Endothelial cell of umbilical vein (primary cell): ENCODE results near the gene TMEM135. TPM values are rescaled to one million over a fixed set of nuclear protein-coding genes. Genes with fewer than 3 reads are reported as not detected.

Experiments
- BruUV-seq: library from RNA; stranded (reverse); fragments of 400-500 nt; replicated peaks from 2 replicates; lab custom pipeline; 2021; lab: Mats Ljungman, UMichigan
- CTCF ChIA-PET: fragments of 300-600, 350-600 bp; sonication (Branson Sonifier 250); formaldehyde crosslinking; loops from one replicate; lab custom pipeline; 2021; ENCODE audit warnings: antibody characterized with exemption, inconsistent platforms; lab: Charles Lee
- POLR2A ChIA-PET: fragments of 300-600, 350-600 bp; sonication (Branson Sonifier 250); formaldehyde crosslinking; loops from one replicate; lab custom pipeline; 2021; ENCODE audit warnings: antibody characterized with exemption, inconsistent platforms; lab: Charles Lee
- DNase-seq: peaks from one replicate; pipeline ENCODE4 v3.0.0-alpha.2; 2011; ENCODE audit warnings: low read depth, low spot score
- FAIRE-seq: peaks from 2 replicates; lab custom pipeline; 2011; peaks lifted over from hg19 to GRCh38; lab: Jason Lieb, UNC
- H2AFZ ChIP-seq: 2 replicates; pipeline ENCODE4 v1.6.0; 2012; ENCODE audit warnings: low read depth, low read length, control low read depth, inconsistent platforms
- H3K27ac ChIP-seq: 2 replicates; pipeline ENCODE4 v1.5.1; 2011; ENCODE audit warnings: low read depth, mild to moderate bottlenecking, control low read depth, low read length, moderate library complexity; ENCODE audit not compliant: insufficient read depth
- H3K27me3 ChIP-seq, 2 experiments: 2 replicates each; pipeline versions ENCODE4 v1.6.0 to v1.6.1; 2011; ENCODE audit warnings: low read length in 2 of 2, mixed read lengths in 1 of 2; ENCODE audit not compliant: control insufficient read depth in 2 of 2, insufficient read depth in 2 of 2
- H3K36me3 ChIP-seq, 2 experiments: 2 replicates in 1 of 2; 3 replicates in 1 of 2; pipeline ENCODE4 v1.5.1; 2011; ENCODE audit warnings: low read length in 2 of 2, mild to moderate bottlenecking in 1 of 2, moderate library complexity in 1 of 2; ENCODE audit not compliant: control insufficient read depth in 2 of 2, insufficient read depth in 2 of 2; ENCODE audit errors: extremely low read depth in 1 of 2
- H3K4me1 ChIP-seq: 3 replicates; pipeline ENCODE4 v1.5.1; 2011; ENCODE audit warnings: mild to moderate bottlenecking, low read length; ENCODE audit not compliant: control insufficient read depth, insufficient read depth; ENCODE audit errors: extremely low read depth
- H3K4me2 ChIP-seq: 2 replicates; pipeline ENCODE4 v1.6.1; 2011; ENCODE audit warnings: low read length, control low read depth, mixed read lengths; ENCODE audit not compliant: insufficient read depth
- H3K4me3 ChIP-seq, 3 experiments: fragments of 200-600 bp in 1 of 3; sonication (generic), shearing (Covaris generic) in 1 of 3; replicated peaks in 1 of 3; 2 replicates each; pipeline ENCODE4 v1.5.1; 2011 to 2016; ENCODE audit warnings: control low read depth in 3 of 3, low read length in 3 of 3, mild to moderate bottlenecking in 2 of 3, inconsistent platforms in 1 of 3, low read depth in 1 of 3, moderate library complexity in 1 of 3; ENCODE audit not compliant: insufficient read depth in 1 of 3
- H3K79me2 ChIP-seq: 2 replicates; pipeline ENCODE4 v1.6.0; 2012; ENCODE audit warnings: low read length, inconsistent platforms; ENCODE audit not compliant: control insufficient read depth, insufficient read depth
- H3K9ac ChIP-seq: replicated peaks from 2 replicates; pipeline ENCODE3; 2011; ENCODE audit warnings: low read length, control low read depth; ENCODE audit not compliant: insufficient read depth; ENCODE audit errors: extremely low read depth
- H3K9me1 ChIP-seq: replicated peaks from 3 replicates; pipeline ENCODE4 v1.6.0; 2011; ENCODE audit warnings: mild to moderate bottlenecking, low read length; ENCODE audit not compliant: control insufficient read depth, insufficient read depth; ENCODE audit errors: extremely low read depth
- H3K9me3 ChIP-seq: replicated peaks from 2 replicates; pipeline ENCODE4 v1.5.1; 2012; ENCODE audit warnings: low read length, inconsistent platforms; ENCODE audit not compliant: control insufficient read depth, insufficient read depth
- H4K20me1 ChIP-seq: replicated peaks from 2 replicates; pipeline ENCODE3; 2011; ENCODE audit warnings: mild to moderate bottlenecking, low read length; ENCODE audit not compliant: control insufficient read depth, insufficient read depth; ENCODE audit errors: extremely low read depth
- EZH2 ChIP-seq: IDR thresholded peaks from 2 replicates; pipeline ENCODE4 v1.6.1; 2012; ENCODE audit warnings: borderline replicate concordance, low read depth, mild to moderate bottlenecking, moderate library complexity, low read length, inconsistent platforms; ENCODE audit not compliant: severe bottlenecking
- FOS ChIP-seq: IDR thresholded peaks from 2 replicates; pipeline ENCODE4 v1.6.1; 2011; ENCODE audit warnings: mild to moderate bottlenecking, low read length, moderate library complexity, borderline replicate concordance; ENCODE audit not compliant: insufficient read depth
- GATA2 ChIP-seq: IDR thresholded peaks from 2 replicates; pipeline ENCODE4 v1.7.0; 2011; ENCODE audit warnings: low read depth, mild to moderate bottlenecking, moderate library complexity, mixed read lengths, low read length; ENCODE audit not compliant: insufficient read length, insufficient read depth
- JUN ChIP-seq: IDR thresholded peaks from 2 replicates; pipeline ENCODE4 v1.6.1; 2011; ENCODE audit warnings: borderline replicate concordance, low read depth; ENCODE audit not compliant: insufficient read length, insufficient read depth
- MYC ChIP-seq: IDR thresholded peaks from one replicate; pipeline ENCODE4 v1.6.1; 2011; ENCODE audit warnings: mild to moderate bottlenecking, low read depth, low read length
- POLR2A ChIP-seq: IDR thresholded peaks from 2 replicates; pipeline ENCODE4 v1.6.1; 2012; ENCODE audit warnings: low read depth, mild to moderate bottlenecking, control low read depth, low read length
- POLR2AphosphoS5 ChIP-seq: IDR thresholded peaks from 2 replicates; pipeline ENCODE4 v1.6.1; 2012; ENCODE audit warnings: low read depth, mild to moderate bottlenecking, control low read depth, low read length, moderate library complexity; ENCODE audit not compliant: insufficient read depth
- dilution Hi-C: fragments of 300-500 bp; cut with MboI; formaldehyde crosslinking; loops from one replicate; pipeline ENCODE4 v1.15.0; 2019; ENCODE audit warnings: low sequenced_read_pairs; ENCODE audit not compliant: extremely low pct_ligation_motif_present
- intact Hi-C: fragments of 100-400 bp; cut with micrococcal nuclease; formaldehyde crosslinking; loops from one replicate; pipeline ENCODE4 v1.10.0; 2022
- polyA plus RNA-seq, 4 experiments: library from polyadenylated mRNA; depleted of rRNA in 3 of 4; stranded (reverse) in 3 of 4; unstranded in 1 of 4; fragments of >200 nt; gene quantifications; 2 replicates each; pipeline versions ENCODE4 v1.2.1 to v1.2.3, GENCODE V29; 2011 to 2012; ENCODE audit warnings: missing spikeins in 1 of 4
- total RNA-seq: library from RNA; stranded (reverse); gene quantifications from 2 replicates; pipeline ENCODE4 v1.2.3, GENCODE V29; 2021
- TF ChIP-seq, protein P1 (sequence below): IDR thresholded peaks from 2 replicates; pipeline ENCODE4 v1.6.1; 2011; ENCODE audit not compliant: insufficient read depth, insufficient read length
- TF ChIP-seq, protein P2 (sequence below), 2 donors: IDR thresholded peaks; 1 replicate in 1 of 2; 2 replicates in 1 of 2; pipeline ENCODE4 v1.5.1; 2011; ENCODE audit warnings: low read length in 2 of 2, mild to moderate bottlenecking in 2 of 2, moderate library complexity in 2 of 2, control low read depth in 1 of 2, inconsistent platforms in 1 of 2, low read depth in 1 of 2; ENCODE audit not compliant: insufficient read depth in 1 of 2; ENCODE audit errors: extremely low read depth in 1 of 2

The TMEM135 gene
- total and polyA plus RNA-seq, 2 donors (not counting 3 experiments of a cell fraction or from before 2014, with no cell fraction given), result 12.3 to 33.2 TPM

DNA sequence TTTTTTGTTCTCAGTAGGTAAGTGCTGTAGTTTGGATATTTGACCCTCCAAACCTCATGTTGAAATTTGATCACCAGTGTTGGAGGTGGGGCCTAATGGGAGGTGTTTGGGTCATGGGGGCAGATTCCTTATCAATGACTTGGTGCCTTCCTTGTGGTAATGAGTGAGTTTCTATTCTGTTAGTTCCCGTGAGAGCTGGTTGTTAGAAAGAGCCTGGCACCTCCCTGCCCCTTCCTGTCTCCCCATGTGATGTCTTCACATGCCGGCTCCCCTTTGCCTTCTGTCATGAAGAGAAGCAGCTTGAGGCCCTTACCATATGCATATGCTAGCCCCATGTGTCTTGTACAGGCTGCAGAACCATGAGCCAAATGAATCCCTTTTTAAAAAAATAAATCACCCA is 138.3 kb downstream of the TMEM135 start:
- intact Hi-C loops (no loop called here), dilution Hi-C loops (no loop called here)
- no peak overlapping the region for H3K9ac ChIP-seq
- no peaks in the 10 kb centered on the region for H3K9me3 ChIP-seq
- POLR2A ChIA-PET, result no interaction called here
- peaks cover 2% of the 10 kb centered on the region for H3K79me2 ChIP-seq
- H3K9me1 ChIP-seq, result no peaks in the 10 kb centered on the region
- peaks cover 3% of the 10 kb centered on the region for H4K20me1 ChIP-seq
- H3K4me1 ChIP-seq, result peaks cover 25% of the 10 kb centered on the region
- H2AFZ ChIP-seq, result no peak overlapping the region
- BruUV-seq, result no TSS peak
- H3K4me2 ChIP-seq, result no peak overlapping the region
- no peak overlapping the region for H3K27ac ChIP-seq
- CTCF ChIA-PET, result no interaction called here
- TF ChIP-seq JUN, result no peak
- no peak for TF ChIP-seq EZH2
- no peak for TF ChIP-seq MYC
- no peak for TF ChIP-seq POLR2AphosphoS5
- TF ChIP-seq, protein P1, sequence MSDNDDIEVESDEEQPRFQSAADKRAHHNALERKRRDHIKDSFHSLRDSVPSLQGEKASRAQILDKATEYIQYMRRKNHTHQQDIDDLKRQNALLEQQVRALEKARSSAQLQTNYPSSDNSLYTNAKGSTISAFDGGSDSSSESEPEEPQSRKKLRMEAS, result no peak
- TF ChIP-seq, protein P2, sequence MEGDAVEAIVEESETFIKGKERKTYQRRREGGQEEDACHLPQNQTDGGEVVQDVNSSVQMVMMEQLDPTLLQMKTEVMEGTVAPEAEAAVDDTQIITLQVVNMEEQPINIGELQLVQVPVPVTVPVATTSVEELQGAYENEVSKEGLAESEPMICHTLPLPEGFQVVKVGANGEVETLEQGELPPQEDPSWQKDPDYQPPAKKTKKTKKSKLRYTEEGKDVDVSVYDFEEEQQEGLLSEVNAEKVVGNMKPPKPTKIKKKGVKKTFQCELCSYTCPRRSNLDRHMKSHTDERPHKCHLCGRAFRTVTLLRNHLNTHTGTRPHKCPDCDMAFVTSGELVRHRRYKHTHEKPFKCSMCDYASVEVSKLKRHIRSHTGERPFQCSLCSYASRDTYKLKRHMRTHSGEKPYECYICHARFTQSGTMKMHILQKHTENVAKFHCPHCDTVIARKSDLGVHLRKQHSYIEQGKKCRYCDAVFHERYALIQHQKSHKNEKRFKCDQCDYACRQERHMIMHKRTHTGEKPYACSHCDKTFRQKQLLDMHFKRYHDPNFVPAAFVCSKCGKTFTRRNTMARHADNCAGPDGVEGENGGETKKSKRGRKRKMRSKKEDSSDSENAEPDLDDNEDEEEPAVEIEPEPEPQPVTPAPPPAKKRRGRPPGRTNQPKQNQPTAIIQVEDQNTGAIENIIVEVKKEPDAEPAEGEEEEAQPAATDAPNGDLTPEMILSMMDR (IDR thresholded peaks at IDR 0.05; ENCODE audit: extremely low read depth in 1 of 2, insufficient read depth in 1 of 2, low read depth in 1 of 2, low read length in 2 of 2), result no peak
- TF ChIP-seq GATA2, result no peak
- TF ChIP-seq POLR2A, result no peak
- no peak for TF ChIP-seq FOS
- no peak for DNase-seq
- H3K36me3 ChIP-seq, result no peaks in the 10 kb centered on the region
- no peaks in the 10 kb centered on the region for H3K27me3 ChIP-seq
- no peak for FAIRE-seq
- H3K4me3 ChIP-seq, result no peak overlapping the region
